ENCODE measurements around the gene OSBPL1A.

GRCh38 chr18:24446953-24447538 lies 49.4 kb upstream of the OSBPL1A start:
- TF ChIP-seq CTCF (IDR thresholded peaks at IDR 0.05; ENCODE audit: insufficient read depth, low read length, poor library complexity, severe bottlenecking): no peak
- no peak for TF ChIP-seq EZH2phosphoT487 (conservative IDR thresholded peaks at IDR 0.05; ENCODE audit: low read length)

Data from SU-DHL-6 (cell line).